HepG2 (cell line): ENCODE data around the gene RPL31. TPM values are rescaled to one million over a fixed set of nuclear protein-coding genes. Genes with fewer than 3 reads are reported as not detected.

Experiments
- AKAP8 ChIP-seq: sonication (generic); formaldehyde crosslinking; IDR thresholded peaks from 2 replicates; pipeline ENCODE4 v1.5.1; 2020; ENCODE audit warnings: mild to moderate bottlenecking, missing genetic modification reagents
- GZF1 ChIP-seq: sonication (generic); formaldehyde crosslinking; IDR thresholded peaks from 2 replicates; pipeline ENCODE4 v1.5.1; 2020; ENCODE audit warnings: mild to moderate bottlenecking, missing genetic modification reagents
- HHEX ChIP-seq: IDR thresholded peaks from 2 replicates; pipeline ENCODE4 v1.6.1; 2016; ENCODE audit warnings: control low read depth
- HNRNPL ChIP-seq: fragments of 200-400 bp; formaldehyde crosslinking; IDR thresholded peaks from 2 replicates; pipeline ENCODE4 v1.6.1; 2017; ENCODE audit warnings: mild to moderate bottlenecking, low read depth, low read length
- HNRNPUL1 ChIP-seq: fragments of 200-400 bp; formaldehyde crosslinking; IDR thresholded peaks from 2 replicates; pipeline ENCODE4 v1.6.1; 2017; ENCODE audit warnings: low read depth, mild to moderate bottlenecking, low read length, moderate library complexity
- IKZF5 ChIP-seq: IDR thresholded peaks from 2 replicates; pipeline ENCODE4 v1.6.1; 2018; ENCODE audit warnings: missing genetic modification reagents, mild to moderate bottlenecking, missing compliant biosample characterization
- MBD4 ChIP-seq: IDR thresholded peaks from 2 replicates; pipeline ENCODE4 v1.6.1; 2012; ENCODE audit warnings: low read length, inconsistent platforms, borderline replicate concordance
- MYC ChIP-seq: sonication (generic); formaldehyde crosslinking; IDR thresholded peaks from 2 replicates; pipeline ENCODE4 v1.9.0; 2021; ENCODE audit warnings: missing genetic modification reagents, borderline replicate concordance
- MYNN ChIP-seq: sonication (generic); formaldehyde crosslinking; IDR thresholded peaks from 2 replicates; pipeline ENCODE4 v1.4.0; 2020; ENCODE audit warnings: mild to moderate bottlenecking, low read depth, missing genetic modification reagents
- MYPOP ChIP-seq: sonication (generic); formaldehyde crosslinking; IDR thresholded peaks from 2 replicates; pipeline ENCODE4 v1.8.1; 2023; ENCODE audit warnings: mild to moderate bottlenecking, moderate library complexity, missing genetic modification reagents
- NBN ChIP-seq: fragments of 450-650 bp; conservative IDR thresholded peaks from 2 replicates; pipeline ENCODE4 v1.6.1; 2017
- NFIB ChIP-seq: sonication (generic); formaldehyde crosslinking; IDR thresholded peaks from 2 replicates; pipeline ENCODE4 v1.9.0; 2021; ENCODE audit warnings: missing genetic modification reagents, mild to moderate bottlenecking, borderline replicate concordance
- NFKB2 ChIP-seq: sonication (generic); formaldehyde crosslinking; IDR thresholded peaks from 2 replicates; pipeline ENCODE4 v1.4.0; 2020; ENCODE audit warnings: missing genetic modification reagents, borderline replicate concordance
- POGZ ChIP-seq: sonication (generic); formaldehyde crosslinking; IDR thresholded peaks from 2 replicates; pipeline ENCODE4 v1.4.0; 2020; ENCODE audit warnings: mild to moderate bottlenecking, missing genetic modification reagents
- SUZ12 ChIP-seq: fragments of 150-350 bp; IDR thresholded peaks from 2 replicates; pipeline ENCODE4 v1.6.1; 2014; ENCODE audit warnings: low read depth, low read length
- TIGD3 ChIP-seq: sonication (generic); formaldehyde crosslinking; IDR thresholded peaks from 2 replicates; pipeline ENCODE4 v1.5.1; 2020; ENCODE audit warnings: mild to moderate bottlenecking, missing genetic modification reagents, borderline replicate concordance
- ZBTB38 ChIP-seq: sonication (generic); formaldehyde crosslinking; IDR thresholded peaks from 2 replicates; pipeline ENCODE4 v1.5.1; 2020; ENCODE audit warnings: mild to moderate bottlenecking, missing genetic modification reagents
- ZNF17 ChIP-seq: sonication (generic); formaldehyde crosslinking; IDR thresholded peaks from 2 replicates; pipeline ENCODE4 v1.5.0; 2020; ENCODE audit warnings: mild to moderate bottlenecking, missing genetic modification reagents
- ZNF20 ChIP-seq: sonication (generic); formaldehyde crosslinking; IDR thresholded peaks from 2 replicates; pipeline ENCODE4 v1.4.0; 2020; ENCODE audit warnings: mild to moderate bottlenecking, moderate library complexity, missing genetic modification reagents
- ZNF446 ChIP-seq: sonication (generic); formaldehyde crosslinking; IDR thresholded peaks from 2 replicates; pipeline ENCODE4 v1.5.0; 2020; ENCODE audit warnings: mild to moderate bottlenecking, missing genetic modification reagents
- ZNF572 ChIP-seq: sonication (generic); formaldehyde crosslinking; IDR thresholded peaks from 2 replicates; pipeline ENCODE4 v1.5.1; 2020; ENCODE audit warnings: mild to moderate bottlenecking, missing genetic modification reagents
- ZNF607 ChIP-seq: sonication (generic); formaldehyde crosslinking; IDR thresholded peaks from 2 replicates; pipeline ENCODE4 v1.5.1; 2020; ENCODE audit warnings: missing genetic modification reagents, mild to moderate bottlenecking, borderline replicate concordance
- ZNF652 ChIP-seq: IDR thresholded peaks from 2 replicates; pipeline ENCODE4 v1.6.1; 2016; ENCODE audit warnings: low read depth, borderline replicate concordance
- ZNF674 ChIP-seq: sonication (generic); formaldehyde crosslinking; IDR thresholded peaks from 2 replicates; pipeline ENCODE4 v1.5.0; 2020; ENCODE audit warnings: low read depth, mild to moderate bottlenecking, missing genetic modification reagents
- ZSCAN21 ChIP-seq: sonication (generic); formaldehyde crosslinking; IDR thresholded peaks from 2 replicates; pipeline ENCODE4 v1.8.0; 2022; ENCODE audit warnings: mild to moderate bottlenecking, missing genetic modification reagents, moderate library complexity, borderline replicate concordance
- polyA plus RNA-seq, 8 experiments: library from polyadenylated mRNA; depleted of rRNA in 3 of 8; stranded (reverse) in 7 of 8; unstranded in 1 of 8; fragments of >200 nt; fragmentation: Illumina TruSeq in 4 of 8; extraction: Trizol in 4 of 8; gene quantifications; 2 replicates each; pipeline versions ENCODE4 v1.2.1 to v1.2.3, GENCODE V29; 2011 to 2016; ENCODE audit warnings: low read depth in 4 of 8, missing spikeins in 1 of 8, mixed read lengths in 1 of 8; ENCODE audit not compliant: insufficient read depth in 1 of 8
- total RNA-seq, 5 experiments: library from RNA; depleted of rRNA; stranded (reverse); fragments of >200 nt; fragmentation: Illumina TruSeq; extraction: Trizol; gene quantifications; 2 replicates each; pipeline ENCODE4 v1.2.3, GENCODE V29; 2016; ENCODE audit warnings: low read depth in 1 of 5
- TF ChIP-seq, protein P1 (sequence below): sonication (generic); formaldehyde crosslinking; conservative IDR thresholded peaks from 2 replicates; pipeline ENCODE4 v1.4.0; 2020; ENCODE audit warnings: missing genetic modification reagents

The RPL31 gene
- total and polyA plus RNA-seq, 2 of the 13 experiments (the other 11 are each of a cell fraction or from before 2014, with no cell fraction given) = 3,331 to 3,582 TPM

- TF ChIP-seq NFKB2 (CRISPR knock-in tag) (no peak), HNRNPUL1 (no peak), ZNF17 (CRISPR knock-in tag) (no peak), GZF1 (CRISPR knock-in tag) (no peak), ZBTB38 (CRISPR knock-in tag) (peak; percentile 57; the same call in 1 of the 2 replicates), MYPOP (CRISPR knock-in tag) (no peak), IKZF5 (CRISPR knock-in tag) (peak; percentile 31; the same call in 1 of the 2 replicates), MYC (CRISPR knock-in tag) (no peak), ZNF446 (CRISPR knock-in tag) (no peak), MBD4 (no peak), ZNF652 (CRISPR knock-in tag) (no peak), NBN (0 out of 2 replicates have a peak, but pooled peaks have one; percentile 24), SUZ12 (no peak), ZNF607 (CRISPR knock-in tag) (no peak; the same call in 1 of the 2 replicates), TIGD3 (CRISPR knock-in tag) (no peak), HNRNPL (no peak), POGZ (CRISPR knock-in tag) (no peak), ZNF20 (CRISPR knock-in tag) (no peak), ZNF572 (CRISPR knock-in tag) (no peak), AKAP8 (no peak), ZNF674 (CRISPR knock-in tag) (no peak), HHEX (CRISPR knock-in tag) (no peak), ZSCAN21 (CRISPR knock-in tag) (no peak), MYNN (no peak), NFIB (CRISPR knock-in tag) (no peak)
- TF ChIP-seq, protein P1, sequence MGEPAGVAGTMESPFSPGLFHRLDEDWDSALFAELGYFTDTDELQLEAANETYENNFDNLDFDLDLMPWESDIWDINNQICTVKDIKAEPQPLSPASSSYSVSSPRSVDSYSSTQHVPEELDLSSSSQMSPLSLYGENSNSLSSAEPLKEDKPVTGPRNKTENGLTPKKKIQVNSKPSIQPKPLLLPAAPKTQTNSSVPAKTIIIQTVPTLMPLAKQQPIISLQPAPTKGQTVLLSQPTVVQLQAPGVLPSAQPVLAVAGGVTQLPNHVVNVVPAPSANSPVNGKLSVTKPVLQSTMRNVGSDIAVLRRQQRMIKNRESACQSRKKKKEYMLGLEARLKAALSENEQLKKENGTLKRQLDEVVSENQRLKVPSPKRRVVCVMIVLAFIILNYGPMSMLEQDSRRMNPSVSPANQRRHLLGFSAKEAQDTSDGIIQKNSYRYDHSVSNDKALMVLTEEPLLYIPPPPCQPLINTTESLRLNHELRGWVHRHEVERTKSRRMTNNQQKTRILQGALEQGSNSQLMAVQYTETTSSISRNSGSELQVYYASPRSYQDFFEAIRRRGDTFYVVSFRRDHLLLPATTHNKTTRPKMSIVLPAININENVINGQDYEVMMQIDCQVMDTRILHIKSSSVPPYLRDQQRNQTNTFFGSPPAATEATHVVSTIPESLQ (CRISPR knock-in tag) = no peak
These were observed 17.2 kb upstream of the RPL31 start (continued) for GRCh38 chr2:100984892-100985307.
